Panc1 (cell line): Measurements from ENCODE around the gene WDR33.

ENCODE experiments used
- POLR2AphosphoS5 ChIP-seq: IDR thresholded peaks from 2 replicates; pipeline ENCODE4 v1.6.1; 2012; ENCODE audit warnings: mild to moderate bottlenecking, low read depth, low read length, moderate library complexity
- TF ChIP-seq, protein P1 (sequence below): fragments of 450-650 bp; IDR thresholded peaks from 2 replicates; pipeline ENCODE4 v1.5.1; 2017; ENCODE audit warnings: mild to moderate bottlenecking

DNA sequence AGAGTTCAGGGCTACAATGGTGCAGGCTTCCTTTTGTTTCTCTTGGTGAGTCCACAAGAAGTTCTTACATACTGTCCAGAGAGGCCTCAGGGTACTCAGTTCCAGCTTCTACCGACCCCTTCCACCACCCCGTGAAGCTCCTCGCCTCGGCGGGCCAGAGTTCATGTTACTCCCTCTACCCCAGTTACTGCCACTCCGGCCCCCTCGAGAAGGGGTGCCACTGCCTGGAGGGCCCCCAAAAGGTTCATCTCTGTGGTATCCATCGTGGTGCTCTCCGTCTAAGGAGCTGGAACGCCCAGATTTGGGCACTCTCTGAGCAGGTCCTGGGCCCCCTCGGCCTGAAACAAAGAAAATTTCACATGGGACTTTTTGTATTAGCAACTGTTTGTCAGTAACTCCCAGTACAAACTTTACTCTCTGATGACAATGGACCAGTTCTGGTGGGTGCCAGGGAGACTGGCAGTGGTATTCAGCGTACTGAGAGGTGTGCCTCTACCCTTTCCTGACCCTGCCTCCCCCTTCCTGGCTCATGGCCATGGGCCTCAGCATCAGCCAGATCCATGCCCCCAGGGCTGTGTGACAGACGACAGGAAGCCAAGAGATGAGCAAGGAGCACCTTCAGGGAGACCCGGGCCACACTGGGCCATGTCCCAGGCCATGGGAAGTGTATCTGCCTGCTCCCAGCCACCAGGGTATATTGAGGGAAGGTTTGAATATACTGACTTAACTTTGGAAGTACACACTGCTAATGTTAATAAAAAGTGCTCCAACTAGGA lies 104.6 kb downstream of the WDR33 start:
- TF ChIP-seq, protein P1, sequence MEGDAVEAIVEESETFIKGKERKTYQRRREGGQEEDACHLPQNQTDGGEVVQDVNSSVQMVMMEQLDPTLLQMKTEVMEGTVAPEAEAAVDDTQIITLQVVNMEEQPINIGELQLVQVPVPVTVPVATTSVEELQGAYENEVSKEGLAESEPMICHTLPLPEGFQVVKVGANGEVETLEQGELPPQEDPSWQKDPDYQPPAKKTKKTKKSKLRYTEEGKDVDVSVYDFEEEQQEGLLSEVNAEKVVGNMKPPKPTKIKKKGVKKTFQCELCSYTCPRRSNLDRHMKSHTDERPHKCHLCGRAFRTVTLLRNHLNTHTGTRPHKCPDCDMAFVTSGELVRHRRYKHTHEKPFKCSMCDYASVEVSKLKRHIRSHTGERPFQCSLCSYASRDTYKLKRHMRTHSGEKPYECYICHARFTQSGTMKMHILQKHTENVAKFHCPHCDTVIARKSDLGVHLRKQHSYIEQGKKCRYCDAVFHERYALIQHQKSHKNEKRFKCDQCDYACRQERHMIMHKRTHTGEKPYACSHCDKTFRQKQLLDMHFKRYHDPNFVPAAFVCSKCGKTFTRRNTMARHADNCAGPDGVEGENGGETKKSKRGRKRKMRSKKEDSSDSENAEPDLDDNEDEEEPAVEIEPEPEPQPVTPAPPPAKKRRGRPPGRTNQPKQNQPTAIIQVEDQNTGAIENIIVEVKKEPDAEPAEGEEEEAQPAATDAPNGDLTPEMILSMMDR, result no peak
- TF ChIP-seq POLR2AphosphoS5, result no peak
